NB4 (cell line): ENCODE data around the gene KIF18B.

Source experiments
- MYC ChIP-seq: IDR thresholded peaks from 2 replicates; pipeline ENCODE4 v1.6.1; 2011; ENCODE audit warnings: low read depth, low read length
- POLR2A ChIP-seq: IDR thresholded peaks from 2 replicates; pipeline ENCODE4 v1.6.1; 2011; ENCODE audit warnings: mild to moderate bottlenecking; ENCODE audit not compliant: insufficient read length; ENCODE audit errors: extremely low read depth
- TF ChIP-seq, protein P1 (sequence below): IDR thresholded peaks from one replicate; pipeline ENCODE4 v1.5.1; 2012; ENCODE audit warnings: low read depth, low read length
- TF ChIP-seq, protein P2 (sequence below): IDR thresholded peaks from 2 replicates; pipeline ENCODE4 v1.6.1; 2011; ENCODE audit warnings: low read depth, low read length

DNA sequence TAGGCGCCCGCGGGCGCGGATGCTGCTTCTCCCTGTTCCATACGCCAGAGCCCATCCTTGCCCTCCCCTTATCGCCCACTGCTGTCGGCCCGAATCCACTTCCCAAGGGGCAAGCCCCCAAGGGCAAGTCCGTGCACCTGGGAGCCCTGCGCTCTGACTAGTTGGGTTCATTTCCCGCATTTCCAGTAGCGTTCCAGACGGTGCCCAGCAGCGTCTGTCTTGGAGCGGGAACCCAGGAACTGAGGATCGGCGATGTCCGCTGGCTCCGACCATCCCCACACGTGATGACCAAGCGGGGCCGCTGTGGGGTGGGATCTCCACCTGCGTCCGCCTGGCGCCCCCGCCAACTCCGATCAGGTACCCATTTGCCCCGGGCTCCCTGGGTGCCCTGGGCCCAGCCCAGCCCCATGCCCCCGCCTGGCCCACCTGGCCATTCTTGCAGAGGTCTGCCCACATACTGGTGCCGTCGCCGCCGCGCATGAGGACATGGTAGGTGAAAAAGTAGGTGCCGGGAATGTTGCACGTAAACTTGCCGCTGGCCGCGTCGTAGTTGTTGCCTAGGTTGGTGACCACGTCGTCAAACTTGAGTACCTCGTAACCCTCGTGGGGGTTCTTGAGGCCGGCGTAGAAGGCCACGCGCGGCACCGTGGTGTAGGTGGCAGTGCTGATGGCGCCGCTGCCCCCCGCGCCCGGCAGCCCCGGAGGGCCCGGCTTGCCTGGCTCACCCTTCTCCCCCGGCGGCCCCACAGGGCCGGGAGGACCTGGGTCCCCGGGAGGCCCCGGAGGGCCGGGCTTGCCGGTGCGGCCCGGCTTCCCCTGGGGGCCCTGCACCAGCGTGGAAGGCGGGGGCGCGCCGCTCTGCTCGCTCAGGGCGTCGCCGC, 19.7 kb upstream of the KIF18B start:
- TF ChIP-seq, protein P1, sequence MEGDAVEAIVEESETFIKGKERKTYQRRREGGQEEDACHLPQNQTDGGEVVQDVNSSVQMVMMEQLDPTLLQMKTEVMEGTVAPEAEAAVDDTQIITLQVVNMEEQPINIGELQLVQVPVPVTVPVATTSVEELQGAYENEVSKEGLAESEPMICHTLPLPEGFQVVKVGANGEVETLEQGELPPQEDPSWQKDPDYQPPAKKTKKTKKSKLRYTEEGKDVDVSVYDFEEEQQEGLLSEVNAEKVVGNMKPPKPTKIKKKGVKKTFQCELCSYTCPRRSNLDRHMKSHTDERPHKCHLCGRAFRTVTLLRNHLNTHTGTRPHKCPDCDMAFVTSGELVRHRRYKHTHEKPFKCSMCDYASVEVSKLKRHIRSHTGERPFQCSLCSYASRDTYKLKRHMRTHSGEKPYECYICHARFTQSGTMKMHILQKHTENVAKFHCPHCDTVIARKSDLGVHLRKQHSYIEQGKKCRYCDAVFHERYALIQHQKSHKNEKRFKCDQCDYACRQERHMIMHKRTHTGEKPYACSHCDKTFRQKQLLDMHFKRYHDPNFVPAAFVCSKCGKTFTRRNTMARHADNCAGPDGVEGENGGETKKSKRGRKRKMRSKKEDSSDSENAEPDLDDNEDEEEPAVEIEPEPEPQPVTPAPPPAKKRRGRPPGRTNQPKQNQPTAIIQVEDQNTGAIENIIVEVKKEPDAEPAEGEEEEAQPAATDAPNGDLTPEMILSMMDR: no peak
- TF ChIP-seq POLR2A (no peak), MYC (no peak)
- TF ChIP-seq, protein P2, sequence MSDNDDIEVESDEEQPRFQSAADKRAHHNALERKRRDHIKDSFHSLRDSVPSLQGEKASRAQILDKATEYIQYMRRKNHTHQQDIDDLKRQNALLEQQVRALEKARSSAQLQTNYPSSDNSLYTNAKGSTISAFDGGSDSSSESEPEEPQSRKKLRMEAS: no peak
